GM12891 (cell line): ENCODE results near the gene SLC8A1.

Experiments
- DNase-seq: peaks from one replicate; pipeline ENCODE4 v3.0.0; 2011; ENCODE audit warnings: low spot score; ENCODE audit not compliant: insufficient read length
- FAIRE-seq: peaks from 2 replicates; lab custom pipeline; 2011; peaks lifted over from hg19 to GRCh38; lab: Jason Lieb, UNC
- PAX5 ChIP-seq: IDR thresholded peaks from 2 replicates; pipeline ENCODE4 v1.6.1; 2011; ENCODE audit warnings: low read length, moderate library complexity, mild to moderate bottlenecking; ENCODE audit not compliant: insufficient read depth, severe bottlenecking
- POLR2A ChIP-seq: IDR thresholded peaks from 2 replicates; pipeline ENCODE4 v1.6.1; 2011; ENCODE audit warnings: low read depth, low read length, control low read depth
- POLR2AphosphoS5 ChIP-seq: IDR thresholded peaks from 2 replicates; pipeline ENCODE4 v1.6.1; 2011; ENCODE audit warnings: low read depth, low read length, control low read depth
- POU2F2 ChIP-seq: IDR thresholded peaks from 2 replicates; pipeline ENCODE4 v1.6.1; 2011; ENCODE audit warnings: low read depth, mild to moderate bottlenecking, control low read depth, low read length, moderate library complexity
- SPI1 ChIP-seq: IDR thresholded peaks from 2 replicates; pipeline ENCODE4 v1.6.1; 2011; ENCODE audit warnings: low read depth, low read length, control low read depth
- TAF1 ChIP-seq: IDR thresholded peaks from 2 replicates; pipeline ENCODE4 v1.6.1; 2011; ENCODE audit warnings: low read depth, low read length, control low read depth

SLC8A1 gene

GRCh38 chr2:40466332-40466906 is 14.5 kb upstream of the SLC8A1 start:
- no peak for TF ChIP-seq POU2F2
- no peak for TF ChIP-seq POLR2A
- TF ChIP-seq TAF1 = no peak
- no peak for TF ChIP-seq PAX5
- TF ChIP-seq POLR2AphosphoS5 = no peak
- 0 out of 2 replicates have a peak, but pooled peaks have one; percentile 14 for TF ChIP-seq SPI1
- DNase-seq (no peak), FAIRE-seq (no peak)

DNA sequence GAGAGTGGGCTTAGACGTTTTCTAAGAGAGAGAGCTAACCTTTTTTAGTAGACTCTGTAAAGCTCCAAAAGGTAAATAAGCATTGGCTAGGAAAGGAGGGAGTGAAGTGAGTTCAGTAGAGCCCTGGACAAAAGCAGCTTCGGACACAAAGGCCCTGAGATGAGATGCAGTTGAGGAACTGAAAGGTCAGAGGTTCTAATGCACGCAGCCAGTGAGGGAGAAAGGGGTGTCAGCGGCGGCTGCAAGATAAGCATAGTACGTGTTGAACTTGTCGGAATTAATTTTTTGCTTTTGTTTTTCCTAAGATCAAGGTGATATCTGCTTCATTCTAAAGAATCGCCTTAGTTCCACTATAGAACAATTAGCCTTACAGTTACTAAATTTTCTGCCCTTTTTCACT is 11.2 kb upstream of the SLC8A1 start:
- DNase-seq (no peak), FAIRE-seq (no peak)
- no peak for TF ChIP-seq POU2F2
- TF ChIP-seq POLR2A = no peak
- no peak for TF ChIP-seq PAX5
- TF ChIP-seq POLR2AphosphoS5 = no peak
- TF ChIP-seq SPI1 = no peak
- TF ChIP-seq TAF1 = no peak

DNA sequence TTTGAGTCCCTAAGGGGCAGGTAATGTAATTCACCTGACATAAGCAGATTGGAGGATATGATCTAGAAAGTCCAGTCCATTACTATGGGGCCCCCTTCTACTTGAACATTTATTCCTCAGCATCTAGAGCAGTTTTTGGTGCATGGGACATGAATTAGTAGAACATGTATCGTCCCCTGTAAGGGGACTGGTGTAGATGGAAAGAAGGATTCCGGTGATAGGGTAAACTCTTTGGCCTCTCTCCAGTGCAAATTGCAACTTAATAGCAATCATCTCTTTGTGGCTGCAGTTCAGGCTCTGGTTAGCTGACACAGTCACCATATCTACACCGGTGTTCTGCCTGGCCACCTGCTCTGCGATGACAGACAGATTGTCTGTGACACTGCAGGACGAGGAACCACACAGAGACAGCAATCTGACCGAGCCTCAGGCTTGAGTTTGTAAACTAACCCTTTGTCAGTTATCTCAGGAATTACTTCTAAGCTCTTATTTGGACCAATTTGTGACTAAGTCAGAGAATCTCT is 6.4 kb upstream of the SLC8A1 start:
- no peak for DNase-seq
- TF ChIP-seq TAF1 (no peak), POLR2A (no peak), POLR2AphosphoS5 (no peak), POU2F2 (no peak), PAX5 (no peak), SPI1 (no peak)
- FAIRE-seq = no peak

- no peak for DNase-seq
- FAIRE-seq = no peak
- TF ChIP-seq POU2F2 (no peak), TAF1 (no peak), POLR2AphosphoS5 (no peak), SPI1 (no peak), PAX5 (no peak), POLR2A (no peak)
Observed at GRCh38 chr2:40457837-40458236, 5.9 kb upstream of the SLC8A1 start.

- DNase-seq (no peak), FAIRE-seq (no peak)
- TF ChIP-seq POLR2A (no peak), POU2F2 (no peak), PAX5 (no peak), TAF1 (no peak), POLR2AphosphoS5 (no peak)
Observed at GRCh38 chr2:40457366-40457765, 5.5 kb upstream of the SLC8A1 start.

GRCh38 chr2:40456926-40457325 is 5.0 kb upstream of the SLC8A1 start:
- no peak for FAIRE-seq
- TF ChIP-seq POLR2AphosphoS5 = no peak
- TF ChIP-seq POU2F2 = no peak
- no peak for TF ChIP-seq TAF1
- TF ChIP-seq SPI1 = no peak
- no peak for TF ChIP-seq POLR2A
- TF ChIP-seq PAX5 = no peak
- no peak for DNase-seq

- FAIRE-seq = no peak
- no peak for DNase-seq
- TF ChIP-seq TAF1 (no peak), POLR2A (no peak), PAX5 (no peak), POU2F2 (no peak)
Observed at GRCh38 chr2:40455661-40456060, 3.8 kb upstream of the SLC8A1 start.

- TF ChIP-seq PAX5 (no peak), SPI1 (no peak), POLR2AphosphoS5 (no peak), TAF1 (no peak), POU2F2 (no peak), POLR2A (no peak)
- no peak for FAIRE-seq
- DNase-seq = no peak
Observed at GRCh38 chr2:40454321-40454720, 2.4 kb upstream of the SLC8A1 start.

- FAIRE-seq (no peak), DNase-seq (no peak)
- no peak for TF ChIP-seq TAF1
- TF ChIP-seq POLR2AphosphoS5 = no peak
- TF ChIP-seq PAX5 = no peak
- TF ChIP-seq POLR2A = no peak
- no peak for TF ChIP-seq SPI1
- TF ChIP-seq POU2F2 = no peak
Observed at GRCh38 chr2:40452786-40453185, 896 bp upstream of the SLC8A1 start.

DNA sequence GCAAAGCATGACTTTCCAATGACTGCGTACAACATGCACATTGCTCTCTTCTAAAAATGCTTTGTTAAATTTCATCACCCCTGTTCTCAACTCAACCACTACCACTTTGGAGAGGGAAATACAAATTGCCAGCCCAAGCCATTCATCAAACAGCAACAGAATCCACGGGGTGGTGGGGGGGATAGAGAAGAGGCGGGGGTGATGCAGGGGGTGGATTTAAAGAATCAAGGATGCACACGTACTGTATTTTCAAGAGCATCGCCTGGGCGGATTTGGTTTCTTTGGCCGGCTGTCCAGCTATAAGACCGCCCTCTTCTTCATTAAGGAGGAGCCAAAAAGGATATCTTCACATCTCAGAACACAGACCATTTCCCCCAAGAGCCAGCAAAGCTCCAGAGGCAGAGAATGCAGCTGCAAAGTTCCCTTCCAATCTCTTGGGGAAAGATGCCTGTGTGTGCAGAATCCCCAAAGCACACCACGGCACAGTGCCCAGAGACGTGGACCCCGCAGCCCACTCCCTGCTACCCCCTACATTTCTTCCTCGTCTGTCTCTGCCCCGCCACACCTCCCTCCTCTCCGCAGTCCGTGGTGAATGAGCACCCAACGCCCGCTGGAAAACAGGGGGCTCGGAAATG is 977 bp downstream of the SLC8A1 start:
- no peak for FAIRE-seq
- TF ChIP-seq TAF1 = no peak
- TF ChIP-seq POU2F2 = no peak
- TF ChIP-seq PAX5 = no peak
- TF ChIP-seq POLR2AphosphoS5 = no peak
- TF ChIP-seq SPI1 = no peak
- no peak for TF ChIP-seq POLR2A
- DNase-seq = no peak
